SK-N-DZ (cell line): ENCODE measurements around the gene ITGAV. TPM values are rescaled to one million over a fixed set of nuclear protein-coding genes. Genes with fewer than 3 reads are reported as not detected.
"Not testable (repeated sequence)": the region's sequence is repeated elsewhere in the genome, so short reads cannot be mapped to it uniquely, and the experiment has no call there.

ENCODE experiments used
- DNase-seq: peaks from one replicate; pipeline ENCODE4 v3.0.0-alpha.2; 2015; ENCODE audit warnings: low spot score
- polyA plus RNA-seq, 2 experiments: library from polyadenylated mRNA; depleted of rRNA; stranded (reverse); fragments of >200 nt; gene quantifications; 2 replicates each; pipeline ENCODE4 v1.2.3, GENCODE V29; 2014

ITGAV gene
- polyA plus RNA-seq (2014; cell fraction: cytosol; rRNA removed) = 38.1 and 45.0 TPM in 2 replicates
- polyA plus RNA-seq (2014; cell fraction: nucleus; rRNA removed) = 48.4 and 55.6 TPM in 2 replicates

GRCh38 chr2:186589612-186590349, at the start of gene ITGAV:
ITGAV (plus strand) TSS chr2:186590056; CDS start chr2:186590339, 283 bp downstream.
- DNase-seq = peak; percentile 94

DNA sequence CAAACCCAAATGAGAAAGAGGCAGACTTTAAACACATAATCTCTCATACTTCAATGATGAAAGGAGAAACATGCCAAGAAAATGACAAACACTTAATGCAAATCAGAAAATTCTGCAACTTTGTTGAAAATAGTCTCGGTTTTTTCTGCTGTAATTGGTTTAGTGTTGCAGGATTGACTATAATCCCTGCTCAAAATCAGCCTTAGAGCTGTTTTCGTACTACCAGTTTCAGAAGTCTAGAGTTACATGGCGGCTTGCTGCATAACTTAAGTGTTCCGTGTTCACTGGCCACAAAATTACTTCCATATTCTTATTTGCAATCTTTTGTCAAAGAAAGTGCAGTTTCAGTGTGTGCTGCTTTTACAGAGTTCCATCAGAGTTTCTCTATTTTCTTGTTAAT, 48.9 kb upstream of the ITGAV start:
- DNase-seq = no peak

- DNase-seq = no peak
These were observed 47.9 kb upstream of the ITGAV start for GRCh38 chr2:186542002-186542401.

DNA sequence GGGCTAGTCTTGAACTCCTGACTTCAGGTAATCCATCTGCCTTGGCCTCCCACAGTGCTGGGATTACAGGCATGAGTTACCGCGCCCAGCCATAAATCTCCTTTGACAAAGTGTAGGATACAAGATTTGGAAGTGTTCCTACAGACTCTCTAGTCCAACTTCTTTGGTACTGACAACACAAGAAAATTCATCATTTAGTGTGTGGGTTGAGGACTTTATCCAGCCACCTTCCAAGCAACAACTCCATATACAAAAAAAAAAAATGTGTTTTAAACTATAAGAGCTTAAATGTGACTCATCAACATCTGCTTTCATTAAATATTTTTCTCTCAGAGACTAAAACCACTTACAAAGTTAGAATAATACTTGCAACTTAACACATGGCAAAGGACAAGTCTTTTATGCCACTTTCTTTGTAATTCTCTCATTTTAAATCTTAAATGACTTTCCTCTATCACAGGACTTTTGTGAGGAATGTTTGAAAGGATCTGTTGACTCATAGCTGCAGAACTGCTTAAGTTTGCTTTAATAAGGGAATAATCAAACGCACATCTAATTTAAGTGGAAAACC, 46.2 kb upstream of the ITGAV start:
- DNase-seq = no peak

GRCh38 chr2:186544255-186544675, 45.6 kb upstream of the ITGAV start:
- DNase-seq = no peak

- DNase-seq = no peak
These were observed 43.0 kb upstream of the ITGAV start for GRCh38 chr2:186546846-186547245.

DNA sequence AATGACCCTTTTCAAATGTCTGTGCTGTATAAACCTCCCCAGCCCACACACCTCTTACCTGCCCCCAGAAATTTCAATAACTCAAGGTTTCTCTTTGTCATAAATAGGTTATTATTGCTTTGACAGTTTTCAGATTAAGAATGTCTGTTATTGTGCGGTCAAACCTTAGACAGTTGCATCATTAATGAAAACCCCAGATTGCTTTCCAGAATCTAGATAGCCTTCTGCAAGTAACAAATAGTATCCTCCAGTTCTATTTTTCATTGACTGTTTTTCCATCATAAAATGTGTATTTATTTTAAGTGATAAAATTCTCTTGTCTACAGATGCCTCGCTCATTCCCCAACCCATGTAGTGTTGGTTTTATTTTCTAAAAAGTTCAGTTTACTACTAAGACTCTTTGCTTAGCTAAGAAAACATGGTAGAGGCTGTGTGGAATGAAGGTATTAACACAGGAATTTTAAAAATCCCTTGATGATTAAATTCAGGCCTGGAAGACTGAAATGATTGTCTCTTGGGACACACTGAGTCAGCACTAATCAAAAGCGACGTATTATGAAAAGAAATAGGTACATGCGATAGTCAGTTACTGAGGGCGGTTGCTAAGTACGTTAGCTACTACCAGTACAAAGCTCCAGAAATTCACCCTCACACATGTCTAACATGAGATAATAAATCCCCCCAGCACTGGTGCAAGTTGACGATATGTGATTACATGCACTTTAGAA, 38.4 kb upstream of the ITGAV start:
- no peak for DNase-seq

DNA sequence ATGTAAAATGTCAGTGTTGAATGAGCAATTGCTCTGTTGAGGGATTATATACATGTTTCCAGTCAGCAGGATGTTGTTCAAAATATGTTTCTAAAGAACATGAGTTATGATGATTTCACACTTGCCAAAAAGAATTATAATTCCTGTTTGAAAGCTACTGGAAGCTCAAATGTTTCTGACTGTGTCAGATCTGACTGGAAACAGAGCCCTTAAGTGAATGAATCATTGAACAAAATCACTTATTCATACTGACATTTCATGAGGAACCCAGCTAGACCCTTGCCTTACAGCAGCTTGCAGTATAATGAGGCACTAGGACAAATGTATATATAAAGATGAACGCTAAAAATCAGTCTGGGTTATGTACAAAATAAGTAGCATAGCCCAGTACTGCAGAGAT, 35.4 kb upstream of the ITGAV start:
- peak; percentile 9 for DNase-seq

DNA sequence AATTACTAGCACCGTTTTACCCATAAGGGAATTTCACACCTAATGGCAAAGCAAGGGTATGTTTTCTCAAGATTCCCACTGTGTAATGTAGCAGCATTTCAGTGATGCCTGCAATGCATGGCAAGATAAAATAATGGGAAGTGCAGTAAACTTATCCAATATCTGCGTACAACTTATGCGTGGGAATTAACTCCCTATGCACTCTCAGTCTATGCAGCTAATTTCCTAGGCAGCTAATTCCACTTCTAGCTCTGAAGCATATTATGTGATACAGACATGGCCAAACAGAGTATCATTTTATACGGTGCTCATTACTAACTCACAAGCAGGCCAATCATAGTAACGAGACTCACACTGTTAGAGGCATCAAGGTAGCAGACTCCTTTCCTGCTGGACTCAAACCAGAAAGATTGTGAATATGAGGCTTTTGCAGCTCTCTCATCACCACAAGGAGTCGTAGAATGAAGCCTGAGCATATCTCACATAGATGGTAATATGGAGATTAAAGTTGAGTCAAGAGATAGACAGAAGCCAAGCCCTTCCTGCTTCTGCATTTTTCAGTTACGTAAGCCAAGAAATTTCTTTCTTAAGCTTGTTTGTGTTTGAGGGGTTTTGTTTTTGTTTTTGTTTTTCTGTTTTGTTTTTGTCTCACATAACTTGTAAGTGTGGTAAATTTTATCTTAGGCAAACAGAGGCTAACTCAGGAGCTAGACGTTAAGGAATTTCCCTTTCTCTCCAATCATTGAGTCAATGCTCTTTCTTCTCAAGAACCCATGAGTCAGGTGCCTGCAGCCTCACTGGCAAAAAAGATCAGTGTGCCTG, 34.8 kb upstream of the ITGAV start:
- no peak for DNase-seq

DNA sequence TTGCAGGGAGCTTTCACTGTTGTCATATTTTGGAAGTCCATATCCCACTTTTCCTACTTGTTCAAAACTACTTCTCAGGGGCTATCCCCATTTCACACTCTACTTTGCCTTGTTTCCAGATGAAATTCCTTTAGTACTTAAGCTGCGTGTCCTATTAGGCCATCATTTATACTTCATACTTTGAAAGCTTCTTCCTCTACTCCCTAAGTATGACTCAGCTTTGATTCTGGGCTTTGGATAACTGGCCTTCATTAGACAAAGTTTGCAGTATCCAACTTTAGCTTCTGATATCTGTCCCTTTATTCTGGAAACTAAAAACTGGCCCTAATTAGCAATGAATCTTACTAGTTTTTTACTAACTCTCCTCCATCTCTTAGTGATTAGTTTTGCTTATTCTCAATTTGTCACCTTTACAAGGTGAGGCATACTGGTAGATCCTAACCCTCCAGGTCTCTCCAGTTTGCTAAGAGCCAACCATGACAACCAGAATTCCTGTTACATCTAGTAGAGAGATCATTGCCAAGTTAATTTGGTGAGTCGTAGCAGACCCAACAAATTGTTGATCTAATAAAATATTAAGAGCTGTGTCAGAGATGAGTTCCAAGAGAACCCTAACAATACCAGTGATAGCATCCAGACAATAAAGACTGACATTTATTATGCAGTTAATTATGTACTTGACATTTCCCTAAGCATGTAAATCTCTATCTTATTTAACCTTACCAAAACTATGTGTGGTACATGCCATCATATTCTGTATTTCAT, 31.2 kb upstream of the ITGAV start:
- DNase-seq = no peak

- no peak for DNase-seq
These were observed 30.5 kb upstream of the ITGAV start for GRCh38 chr2:186559370-186559769.

GRCh38 chr2:186559848-186560247, 30.0 kb upstream of the ITGAV start:
- DNase-seq = no peak

DNA sequence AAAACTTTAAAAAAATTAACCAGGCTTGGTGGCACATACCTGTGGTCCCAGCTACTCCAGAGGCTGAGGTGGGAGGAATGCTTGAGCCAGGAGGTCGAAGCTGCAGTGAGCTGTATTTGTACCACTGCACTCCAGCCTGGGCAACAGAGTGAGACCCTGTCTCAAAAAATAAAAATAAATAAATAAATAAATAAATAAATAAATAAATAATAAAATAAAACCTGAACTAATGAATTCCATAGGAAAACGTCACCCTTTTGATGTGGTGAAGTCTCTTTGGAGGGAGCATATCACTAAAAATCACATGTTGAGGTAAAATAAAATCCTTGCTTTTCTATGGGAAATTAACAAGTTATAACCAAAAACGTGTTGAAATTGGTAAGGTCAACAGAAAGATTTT, 29.6 kb upstream of the ITGAV start:
- no peak for DNase-seq

DNA sequence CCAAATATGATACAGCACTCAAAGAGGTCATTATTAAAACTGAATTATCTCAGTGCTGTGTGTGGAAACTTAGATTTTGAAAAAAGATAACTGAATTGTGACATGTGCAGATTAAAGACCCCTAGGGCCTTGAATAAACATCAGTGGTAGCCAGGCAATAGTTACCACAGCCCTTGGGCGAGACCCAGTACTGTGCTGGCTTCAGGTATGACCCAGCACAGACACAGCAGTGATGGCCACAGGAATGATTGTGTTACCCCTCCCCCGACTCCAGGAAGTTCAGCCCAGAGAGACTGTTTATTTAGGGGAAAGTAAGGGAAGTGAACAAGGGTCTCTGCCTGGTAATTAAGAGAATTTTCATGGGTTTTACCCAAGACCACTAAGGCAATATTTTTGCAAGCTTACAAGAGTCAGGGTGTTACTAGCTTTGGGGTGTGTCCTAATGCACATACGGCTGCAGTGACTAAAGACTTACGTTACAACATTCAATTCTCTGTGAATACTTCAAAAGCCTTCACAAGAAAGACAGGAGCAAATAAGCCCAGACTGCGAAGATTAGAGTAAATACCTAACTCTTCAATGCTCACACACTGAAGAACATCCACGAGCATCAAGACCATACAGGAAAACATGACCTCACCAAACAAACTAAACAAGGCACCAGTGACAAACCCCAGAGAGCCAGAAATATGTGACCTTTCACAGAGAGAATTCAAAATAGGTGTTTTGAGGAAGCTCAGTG, 28.2 kb upstream of the ITGAV start:
- DNase-seq = peak; percentile 75

- DNase-seq = no peak
These were observed 27.7 kb upstream of the ITGAV start for GRCh38 chr2:186562209-186562578.

DNA sequence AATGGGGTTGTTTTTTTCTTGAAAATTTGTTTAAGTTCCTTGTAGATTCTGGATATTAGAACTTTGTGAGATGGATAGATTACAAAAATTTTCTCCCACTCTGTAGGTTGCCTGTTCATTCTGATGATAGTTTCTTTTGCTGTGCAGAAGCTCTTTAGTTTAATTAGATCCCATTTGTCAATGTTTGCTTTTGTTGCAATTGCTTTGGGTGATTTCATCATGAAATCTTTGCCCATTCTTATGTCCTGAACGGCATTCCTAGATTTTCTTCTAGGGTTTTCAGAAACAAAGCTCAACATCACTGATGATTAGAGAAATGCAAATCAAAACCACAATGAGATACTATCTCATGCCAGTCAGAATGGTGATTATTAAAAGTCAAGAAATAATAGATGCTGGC, 21.3 kb upstream of the ITGAV start:
- DNase-seq = not testable (repeated sequence)

DNA sequence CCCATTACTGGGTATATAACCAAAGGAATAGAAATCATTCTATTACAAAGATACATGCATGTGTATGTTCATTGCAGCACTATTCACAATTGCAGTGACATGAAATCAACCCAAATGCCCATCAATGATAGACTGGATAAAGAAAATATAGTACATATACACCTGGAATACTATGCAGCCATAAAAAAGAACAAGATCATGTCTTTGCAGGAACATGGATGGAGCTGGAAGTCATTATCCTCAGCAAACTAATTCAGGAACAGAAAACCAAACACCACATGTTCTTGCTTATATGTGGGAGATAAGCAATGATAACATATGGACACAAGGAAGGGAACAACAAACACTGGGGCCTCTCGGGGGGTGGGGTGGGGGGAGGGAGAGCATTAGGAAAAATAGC, 20.7 kb upstream of the ITGAV start:
- not testable (repeated sequence) for DNase-seq

GRCh38 chr2:186569897-186570296, 20.0 kb upstream of the ITGAV start:
- no peak for DNase-seq

- DNase-seq = no peak
These were observed 19.3 kb upstream of the ITGAV start for GRCh38 chr2:186570604-186571003.

- DNase-seq = no peak
These were observed 17.2 kb upstream of the ITGAV start for GRCh38 chr2:186572705-186573104.
